HepG2 (cell line): ENCODE results near the gene KAT2A.

ENCODE experiments used
- AFF4 ChIP-seq: sonication (generic); formaldehyde crosslinking; IDR thresholded peaks from 2 replicates; pipeline ENCODE4 v1.4.0; 2020; ENCODE audit warnings: missing genetic modification reagents
- NR1H2 ChIP-seq: sonication (generic); formaldehyde crosslinking; IDR thresholded peaks from 2 replicates; pipeline ENCODE4 v1.8.1; 2022; ENCODE audit warnings: low read depth, missing genetic modification reagents, borderline replicate concordance
- ZBTB33 ChIP-seq: sonication (generic); formaldehyde crosslinking; IDR thresholded peaks from 2 replicates; pipeline ENCODE4 v1.4.0; 2020; ENCODE audit warnings: missing genetic modification reagents
- TF ChIP-seq, protein P1 (sequence below): sonication (generic); formaldehyde crosslinking; IDR thresholded peaks from 2 replicates; pipeline ENCODE4 v1.5.0; 2020; ENCODE audit warnings: mild to moderate bottlenecking, missing genetic modification reagents, moderate library complexity

DNA sequence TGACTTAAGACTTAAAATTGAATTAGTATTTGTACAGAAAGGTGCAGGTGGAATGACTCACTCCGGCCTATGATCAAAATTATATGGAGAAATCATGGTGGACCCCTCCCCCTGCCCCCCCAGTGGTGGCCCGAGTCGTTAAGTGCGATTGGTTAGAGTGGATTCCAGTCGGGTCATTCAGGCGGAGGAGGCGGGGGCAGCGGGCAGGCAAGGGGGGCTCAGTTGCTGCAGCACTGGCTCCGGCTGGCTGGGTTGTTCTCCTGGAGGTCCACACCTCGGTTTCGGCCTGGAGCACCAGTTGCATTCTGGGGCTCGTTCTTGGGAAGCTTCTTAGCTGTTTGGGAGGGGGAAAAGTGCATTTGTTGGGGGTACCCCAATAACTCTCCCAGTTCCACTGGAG, 4.4 kb upstream of the KAT2A start:
- no peak for TF ChIP-seq ZBTB33 (CRISPR knock-in tag)
- no peak for TF ChIP-seq AFF4 (CRISPR knock-in tag)
- TF ChIP-seq, protein P1, sequence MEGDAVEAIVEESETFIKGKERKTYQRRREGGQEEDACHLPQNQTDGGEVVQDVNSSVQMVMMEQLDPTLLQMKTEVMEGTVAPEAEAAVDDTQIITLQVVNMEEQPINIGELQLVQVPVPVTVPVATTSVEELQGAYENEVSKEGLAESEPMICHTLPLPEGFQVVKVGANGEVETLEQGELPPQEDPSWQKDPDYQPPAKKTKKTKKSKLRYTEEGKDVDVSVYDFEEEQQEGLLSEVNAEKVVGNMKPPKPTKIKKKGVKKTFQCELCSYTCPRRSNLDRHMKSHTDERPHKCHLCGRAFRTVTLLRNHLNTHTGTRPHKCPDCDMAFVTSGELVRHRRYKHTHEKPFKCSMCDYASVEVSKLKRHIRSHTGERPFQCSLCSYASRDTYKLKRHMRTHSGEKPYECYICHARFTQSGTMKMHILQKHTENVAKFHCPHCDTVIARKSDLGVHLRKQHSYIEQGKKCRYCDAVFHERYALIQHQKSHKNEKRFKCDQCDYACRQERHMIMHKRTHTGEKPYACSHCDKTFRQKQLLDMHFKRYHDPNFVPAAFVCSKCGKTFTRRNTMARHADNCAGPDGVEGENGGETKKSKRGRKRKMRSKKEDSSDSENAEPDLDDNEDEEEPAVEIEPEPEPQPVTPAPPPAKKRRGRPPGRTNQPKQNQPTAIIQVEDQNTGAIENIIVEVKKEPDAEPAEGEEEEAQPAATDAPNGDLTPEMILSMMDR (CRISPR knock-in tag): no peak
- no peak for TF ChIP-seq NR1H2 (CRISPR knock-in tag)
